Measurements from ENCODE around the gene CMYA5. TPM values are rescaled to one million over a fixed set of nuclear protein-coding genes. Genes with fewer than 3 reads are reported as not detected.

CMYA5 gene
- total and polyA plus RNA-seq, 2 donors (not counting 3 experiments of a cell fraction or from before 2014, with no cell fraction given) = 0.04 to 0.20 TPM

DNA sequence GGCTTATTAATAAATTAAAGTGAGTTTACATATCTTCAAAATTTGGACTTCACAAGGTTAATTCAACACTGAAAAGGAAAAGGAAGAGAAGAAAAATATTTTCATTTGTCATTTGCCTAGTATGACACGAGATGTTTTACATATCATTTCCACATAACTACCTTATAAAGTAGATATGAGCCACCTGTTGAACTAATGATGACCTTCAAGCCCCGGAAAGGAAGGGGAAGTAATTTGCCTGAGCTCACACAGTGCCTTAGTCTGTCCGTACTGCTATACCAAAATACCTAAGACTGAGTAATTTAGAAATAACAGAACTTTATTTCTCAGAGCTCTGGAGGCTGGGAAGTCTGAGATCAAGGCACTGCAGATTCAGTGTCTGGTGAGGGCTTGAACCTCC is 17.9 kb downstream of the CMYA5 start:
- no TSS peak for BruUV-seq (replicated peaks)
- H2AFZ ChIP-seq (ENCODE audit: low read depth, low read length) = no peak overlapping the region
- no peaks in the 10 kb centered on the region for H3K9me3 ChIP-seq (replicated peaks; ENCODE audit: control insufficient read depth, insufficient read depth, low read length)
- DNase-seq (ENCODE audit: low read depth, low spot score) (no peak), FAIRE-seq (no peak)
- H3K4me1 ChIP-seq (ENCODE audit: control insufficient read depth, extremely low read depth, insufficient read depth, low read length) = no peaks in the 10 kb centered on the region
- TF ChIP-seq EZH2 (IDR thresholded peaks at IDR 0.05; ENCODE audit: borderline replicate concordance, low read depth, low read length, severe bottlenecking) = no peak
- no peak for TF ChIP-seq MAX (IDR thresholded peaks at IDR 0.05; ENCODE audit: insufficient read depth, insufficient read length)
- TF ChIP-seq POLR2AphosphoS5 (IDR thresholded peaks at IDR 0.05; ENCODE audit: insufficient read depth, low read depth, low read length) = no peak
- no peak for TF ChIP-seq POLR2A (IDR thresholded peaks at IDR 0.05; ENCODE audit: low read depth, low read length)
- no peak for TF ChIP-seq CTCF (IDR thresholded peaks at IDR 0.05; ENCODE audit: extremely low read depth in 1 of 2, insufficient read depth in 1 of 2, low read depth in 1 of 2, low read length in 2 of 2)
- no peak for TF ChIP-seq FOS (IDR thresholded peaks at IDR 0.05; ENCODE audit: borderline replicate concordance, insufficient read depth, low read length)
- TF ChIP-seq GATA2 (IDR thresholded peaks at IDR 0.05; ENCODE audit: insufficient read depth, insufficient read length, low read depth, low read length) = no peak
- TF ChIP-seq MYC (IDR thresholded peaks at IDR 0.05; ENCODE audit: low read depth, low read length) = no peak
- TF ChIP-seq JUN (IDR thresholded peaks at IDR 0.05; ENCODE audit: borderline replicate concordance, insufficient read depth, insufficient read length, low read depth) = no peak
- dilution Hi-C loops (cut with MboI; ENCODE audit: extremely low pct_ligation_motif_present, low sequenced_read_pairs) = no loop called here
- no peaks in the 10 kb centered on the region for H3K27me3 ChIP-seq (ENCODE audit: control insufficient read depth in 2 of 2, insufficient read depth in 2 of 2, low read length in 2 of 2)
- no peak overlapping the region for H3K4me2 ChIP-seq (ENCODE audit: insufficient read depth, low read length)
- H3K4me3 ChIP-seq (replicated peaks in 1 of 3; ENCODE audit: insufficient read depth in 1 of 3, low read depth in 1 of 3, low read length in 3 of 3) = no peak overlapping the region
- no peaks in the 10 kb centered on the region for H4K20me1 ChIP-seq (replicated peaks; ENCODE audit: control insufficient read depth, extremely low read depth, insufficient read depth, low read length)
- ChIA-PET CTCF (interaction anchor here (0.8 to 1.3 kb wide), 2 partner anchors 9 to 376 kb away, joined by 3 to 4 read pairs; no protein-coding TSS in a partner anchor), POLR2A (no interaction called here)
- no peaks in the 10 kb centered on the region for H3K36me3 ChIP-seq (ENCODE audit: control insufficient read depth in 2 of 2, extremely low read depth in 1 of 2, insufficient read depth in 2 of 2, low read length in 2 of 2)
- no peaks in the 10 kb centered on the region for H3K79me2 ChIP-seq (ENCODE audit: control insufficient read depth, insufficient read depth, low read length)
- intact Hi-C loops (cut with micrococcal nuclease) = no loop called here
- H3K9me1 ChIP-seq (replicated peaks; ENCODE audit: control insufficient read depth, extremely low read depth, insufficient read depth, low read length) = no peaks in the 10 kb centered on the region
- no peak overlapping the region for H3K9ac ChIP-seq (replicated peaks; ENCODE audit: extremely low read depth, insufficient read depth, low read length)
- no peak overlapping the region for H3K27ac ChIP-seq (ENCODE audit: insufficient read depth, low read depth, low read length)

All from endothelial cell of umbilical vein (primary cell).